IMR-90 (cell line): ENCODE data around the gene CHI3L1. TPM values are rescaled to one million over a fixed set of nuclear protein-coding genes. Genes with fewer than 3 reads are reported as not detected.

Experiments used
- ATAC-seq: fragments of 200-7000 bp; cut with Tn5 transposase; 2 replicates; pipeline ENCODE4 v1.9.1; 2020; ENCODE audit warnings: low read depth, mild to moderate bottlenecking, moderate library complexity
- BruUV-seq: library from RNA; stranded (reverse); fragments of 400-500 nt; replicated peaks from 2 replicates; lab custom pipeline; 2021; lab: Mats Ljungman, UMichigan
- CTCF ChIA-PET: fragments of 300-600 bp; formaldehyde crosslinking; extraction: SDS; loops from one replicate; lab custom pipeline; 2021; ENCODE audit warnings: antibody characterized with exemption; lab: Yijun Ruan, JAX
- POLR2A ChIA-PET: fragments of 300-600 bp; sonication (Branson Sonifier 250); formaldehyde crosslinking; loops from one replicate; lab custom pipeline; 2022; ENCODE audit warnings: antibody characterized with exemption; ENCODE audit not compliant: unreplicated experiment; lab: Charles Lee
- DNase-seq: peaks from one replicate; pipeline ENCODE4 v3.0.0; 2013
- H2AFZ ChIP-seq: replicated peaks from 2 replicates; pipeline ENCODE3; 2013; ENCODE audit warnings: low read length, mild to moderate bottlenecking; ENCODE audit not compliant: poor library complexity
- H2AK5ac ChIP-seq: 2 replicates; pipeline ENCODE4 v1.6.1; 2013; ENCODE audit warnings: low read depth, low read length, inconsistent platforms
- H2AK9ac ChIP-seq: replicated peaks from 2 replicates; pipeline ENCODE3; 2013; ENCODE audit warnings: mild to moderate bottlenecking, low read depth, low read length, moderate library complexity; ENCODE audit not compliant: poor library complexity
- H2BK120ac ChIP-seq: 2 replicates; pipeline ENCODE4 v1.6.1; 2013; ENCODE audit warnings: low read depth, low read length, inconsistent platforms
- H2BK15ac ChIP-seq: 3 replicates; pipeline ENCODE4 v1.6.1; 2013; ENCODE audit warnings: low read depth, low read length, inconsistent platforms
- H2BK20ac ChIP-seq: 2 replicates; pipeline ENCODE4 v1.6.1; 2013; ENCODE audit warnings: low read depth, mild to moderate bottlenecking, inconsistent platforms, low read length, moderate library complexity
- H2BK5ac ChIP-seq: 2 replicates; pipeline ENCODE4 v1.6.1; 2013; ENCODE audit warnings: mild to moderate bottlenecking, low read depth, low read length, inconsistent platforms; ENCODE audit not compliant: poor library complexity, severe bottlenecking
- H3K14ac ChIP-seq: replicated peaks from 2 replicates; pipeline ENCODE4 v1.6.1; 2013; ENCODE audit warnings: low read depth, low read length, inconsistent platforms
- H3K18ac ChIP-seq: 2 replicates; pipeline ENCODE4 v1.6.1; 2013; ENCODE audit warnings: low read depth, low read length, control low read depth
- H3K23ac ChIP-seq: 2 replicates; pipeline ENCODE4 v1.6.1; 2013; ENCODE audit warnings: low read depth, low read length, inconsistent platforms
- H3K27ac ChIP-seq: 2 replicates; pipeline ENCODE4 v1.5.1; 2013; ENCODE audit warnings: mild to moderate bottlenecking, control low read depth, low read length; ENCODE audit not compliant: insufficient read depth
- H3K27me3 ChIP-seq: 2 replicates; pipeline ENCODE4 v1.6.1; 2013; ENCODE audit warnings: low read length; ENCODE audit not compliant: control insufficient read depth, insufficient read depth
- H3K36me3 ChIP-seq: 2 replicates; pipeline ENCODE4 v1.6.1; 2013; ENCODE audit warnings: low read length, mixed read lengths; ENCODE audit not compliant: control insufficient read depth, insufficient read depth
- H3K4ac ChIP-seq: 2 replicates; pipeline ENCODE4 v1.6.1; 2013; ENCODE audit warnings: low read depth, low read length, inconsistent platforms
- H3K4me1 ChIP-seq: 2 replicates; pipeline ENCODE4 v1.6.1; 2013; ENCODE audit warnings: low read length, mixed read lengths; ENCODE audit not compliant: control insufficient read depth, insufficient read depth
- H3K4me2 ChIP-seq: 2 replicates; pipeline ENCODE4 v1.6.1; 2013; ENCODE audit warnings: low read depth, mild to moderate bottlenecking, control low read depth, low read length, moderate library complexity
- H3K4me3 ChIP-seq: 2 replicates; pipeline ENCODE4 v1.5.1; 2013; ENCODE audit warnings: low read depth, mild to moderate bottlenecking, control low read depth, low read length, moderate library complexity; ENCODE audit not compliant: insufficient read depth
- H3K56ac ChIP-seq: 2 replicates; pipeline ENCODE4 v1.6.1; 2013; ENCODE audit warnings: low read length, inconsistent platforms; ENCODE audit not compliant: insufficient read depth; ENCODE audit errors: extremely low read depth
- H3K79me1 ChIP-seq, 2 experiments: 2 replicates each; pipeline ENCODE4 v1.6.1; 2013; ENCODE audit warnings: low read length in 2 of 2, inconsistent platforms in 1 of 2, low read depth in 1 of 2
- H3K9ac ChIP-seq: 2 replicates; pipeline ENCODE4 v1.6.1; 2013; ENCODE audit warnings: low read depth, low read length, control low read depth
- H3K9me1 ChIP-seq: 2 replicates; pipeline ENCODE4 v1.6.1; 2013; ENCODE audit warnings: low read length, inconsistent platforms; ENCODE audit not compliant: insufficient read depth
- H3K9me3 ChIP-seq: 2 replicates; pipeline ENCODE4 v1.6.1; 2013; ENCODE audit warnings: low read length; ENCODE audit not compliant: control insufficient read depth, insufficient read depth
- H4K20me1 ChIP-seq: 2 replicates; pipeline ENCODE4 v1.6.1; 2013; ENCODE audit warnings: low read length, inconsistent platforms; ENCODE audit not compliant: insufficient read depth
- H4K5ac ChIP-seq: 2 replicates; pipeline ENCODE4 v1.6.1; 2013; ENCODE audit warnings: mild to moderate bottlenecking, low read depth, low read length, control low read depth
- H4K8ac ChIP-seq, 2 experiments: 2 replicates each; pipeline ENCODE4 v1.6.1; 2013; ENCODE audit warnings: low read depth in 2 of 2, low read length in 2 of 2, control low read depth in 1 of 2, inconsistent platforms in 1 of 2
- H4K91ac ChIP-seq: 2 replicates; pipeline ENCODE4 v1.6.1; 2013; ENCODE audit warnings: low read depth, low read length, inconsistent platforms; ENCODE audit not compliant: insufficient read depth
- CHD1 ChIP-seq: IDR thresholded peaks from 2 replicates; pipeline ENCODE4 v1.6.1; 2012; ENCODE audit warnings: low read depth, low read length, improper control_type of control experiment
- MXI1 ChIP-seq: IDR thresholded peaks from 2 replicates; pipeline ENCODE4 v1.6.1; 2012; ENCODE audit warnings: low read depth, mild to moderate bottlenecking, low read length, moderate library complexity, borderline replicate concordance
- SMC3 ChIP-seq: fragments of 150-350 bp; IDR thresholded peaks from 2 replicates; pipeline ENCODE4 v1.6.1; 2016; ENCODE audit warnings: low read depth, mild to moderate bottlenecking, antibody characterized with exemption, low read length, moderate library complexity
- WGBS, 2 experiments: methylation state at CpG; one replicate each; pipeline versions ENCODE4 v1.1.5 to v1.1.7; 2013; ENCODE audit warnings: missing lambda C conversion rate in 2 of 2; ENCODE audit not compliant: insufficient read length in 1 of 2; ENCODE audit errors: extremely low coverage in 2 of 2; 5-methylcytosine and 5-hydroxymethylcytosine counted together
- dilution Hi-C: fragments of 300-500 bp; cut with HindIII; formaldehyde crosslinking; loops from one replicate; pipeline ENCODE4 v1.14.3; 2018; ENCODE audit warnings: low sequenced_read_pairs; ENCODE audit not compliant: unreplicated experiment
- in situ Hi-C: fragments of 300-500 bp; cut with MboI; formaldehyde crosslinking; loops from 3 replicates; pipeline ENCODE4 v1.14.3; 2019; ENCODE audit warnings: low sequenced_read_pairs, inconsistent platforms, mixed read lengths
- intact Hi-C: fragments of 100-400 bp; cut with micrococcal nuclease; formaldehyde crosslinking; loops from 2 replicates; pipeline ENCODE4 v1.10.0; 2022
- polyA plus RNA-seq, 3 experiments: library from polyadenylated mRNA; depleted of rRNA; stranded (reverse); fragments of >200 nt; gene quantifications; 2 replicates each; pipeline ENCODE4 v1.2.3, GENCODE V29; 2012; ENCODE audit warnings: low replicate concordance in 1 of 3
- total RNA-seq: library from RNA; depleted of rRNA; stranded (reverse); fragments of >200 nt; gene quantifications from 2 replicates; pipeline ENCODE4 v1.2.3, GENCODE V29; 2012

CHI3L1 gene
- total and polyA plus RNA-seq, 2 of the 4 experiments (the other 2 are of a cell fraction), result 0.17 TPM; not detected in 1

- Histone ChIP-seq H4K91ac (no peak overlapping the region), H3K9me3 (no peaks in the 10 kb centered on the region), H3K36me3 (no peaks in the 10 kb centered on the region), H4K20me1 (no peaks in the 10 kb centered on the region; the same call in 1 of the 2 replicates), H2BK15ac (no peak overlapping the region), H2AK5ac (no peak overlapping the region), H2AK9ac (no peak overlapping the region), H3K4me1 (no peaks in the 10 kb centered on the region), H3K4me3 (no peak overlapping the region), H3K56ac (no peak overlapping the region), H3K9ac (no peak overlapping the region), H3K27me3 (peaks cover 48% of the 10 kb centered on the region), H3K4me2 (no peak overlapping the region), H3K9me1 (no peaks in the 10 kb centered on the region), H3K79me1 (no peaks in the 10 kb centered on the region), H4K8ac (no peak overlapping the region), H2BK120ac (no peak overlapping the region), H4K5ac (no peak overlapping the region), H2BK5ac (no peak overlapping the region), H2BK20ac (no peak overlapping the region), H3K18ac (no peak overlapping the region), H3K27ac (no peak overlapping the region), H3K23ac (no peak overlapping the region), H3K4ac (no peak overlapping the region), H3K14ac (no peak overlapping the region), H2AFZ (no peak overlapping the region)
- ATAC-seq (no peak), DNase-seq (no peak)
- in situ Hi-C loops, result loop anchor here (5.0 kb wide), 1 partner anchor 180 kb away; no protein-coding TSS in a partner anchor
- no TSS peak for BruUV-seq
- POLR2A ChIA-PET, result no interaction called here
- TF ChIP-seq MXI1 (no peak), CHD1 (no peak), SMC3 (no peak)
- WGBS, 2 experiments, result 42% methylated on average over 2 of the region's 6 CpGs; no CpG with 5 or more reads in 1 of the 2 experiments
- intact Hi-C loops, result no loop called here
- CTCF ChIA-PET, result interaction anchor here (1.5 to 3.6 kb wide), 6 partner anchors 11 to 178 kb away, joined by 4 to 49 read pairs (median 8); partner anchors contain the start of gene ADORA1
- dilution Hi-C loops, result no loop called here
Measured at GRCh38 chr1:203217139-203217655, 30.7 kb upstream of the CHI3L1 start.
